DOHH2 (cell line): ENCODE results near the gene LNX2.

Source experiments
- CTCF ChIP-seq: fragments of 200-600 bp; sonication (generic); IDR thresholded peaks from one replicate; pipeline ENCODE4 v1.5.1; 2014; ENCODE audit warnings: antibody characterized with exemption, mild to moderate bottlenecking, low read depth, low read length; ENCODE audit not compliant: poor library complexity, severe bottlenecking
- EZH2phosphoT487 ChIP-seq: fragments of 200-600 bp; sonication (generic); IDR thresholded peaks from 2 replicates; pipeline ENCODE4 v1.6.1; 2017; ENCODE audit warnings: borderline replicate concordance, mild to moderate bottlenecking, antibody characterized with exemption, low read length, moderate library complexity, mixed read lengths

- TF ChIP-seq CTCF (no peak), EZH2phosphoT487 (no peak)
Measured at GRCh38 chr13:27658546-27658945, 38.2 kb upstream of the LNX2 start.
